Measurements from ENCODE around the gene TDRD9.

The TDRD9 gene

GRCh38 chr14:104095426-104096310 lies 167.4 kb downstream of the TDRD9 start:
- no peak for DNase-seq (ENCODE audit: low read depth)
- H3K4me3 ChIP-seq (ENCODE audit: low read depth, low read length): no peak overlapping the region

- DNase-seq (ENCODE audit: low read depth): no peak
- no peak overlapping the region for H3K4me3 ChIP-seq (ENCODE audit: low read depth, low read length)
These were observed 168.1 kb downstream of the TDRD9 start for GRCh38 chr14:104096318-104096717.

- DNase-seq (ENCODE audit: low read depth): no peak
These were observed 168.8 kb downstream of the TDRD9 start for GRCh38 chr14:104096751-104097700.

GRCh38 chr14:104098272-104099095 lies 170.2 kb downstream of the TDRD9 start:
- H3K4me3 ChIP-seq (ENCODE audit: low read depth, low read length): no peak overlapping the region
- DNase-seq (ENCODE audit: low read depth): no peak

More at GRCh38 chr14:104096751-104097700, 168.8 kb downstream of the TDRD9 start:
- H3K4me3 ChIP-seq (ENCODE audit: low read depth, low read length): no peak overlapping the region

DNA sequence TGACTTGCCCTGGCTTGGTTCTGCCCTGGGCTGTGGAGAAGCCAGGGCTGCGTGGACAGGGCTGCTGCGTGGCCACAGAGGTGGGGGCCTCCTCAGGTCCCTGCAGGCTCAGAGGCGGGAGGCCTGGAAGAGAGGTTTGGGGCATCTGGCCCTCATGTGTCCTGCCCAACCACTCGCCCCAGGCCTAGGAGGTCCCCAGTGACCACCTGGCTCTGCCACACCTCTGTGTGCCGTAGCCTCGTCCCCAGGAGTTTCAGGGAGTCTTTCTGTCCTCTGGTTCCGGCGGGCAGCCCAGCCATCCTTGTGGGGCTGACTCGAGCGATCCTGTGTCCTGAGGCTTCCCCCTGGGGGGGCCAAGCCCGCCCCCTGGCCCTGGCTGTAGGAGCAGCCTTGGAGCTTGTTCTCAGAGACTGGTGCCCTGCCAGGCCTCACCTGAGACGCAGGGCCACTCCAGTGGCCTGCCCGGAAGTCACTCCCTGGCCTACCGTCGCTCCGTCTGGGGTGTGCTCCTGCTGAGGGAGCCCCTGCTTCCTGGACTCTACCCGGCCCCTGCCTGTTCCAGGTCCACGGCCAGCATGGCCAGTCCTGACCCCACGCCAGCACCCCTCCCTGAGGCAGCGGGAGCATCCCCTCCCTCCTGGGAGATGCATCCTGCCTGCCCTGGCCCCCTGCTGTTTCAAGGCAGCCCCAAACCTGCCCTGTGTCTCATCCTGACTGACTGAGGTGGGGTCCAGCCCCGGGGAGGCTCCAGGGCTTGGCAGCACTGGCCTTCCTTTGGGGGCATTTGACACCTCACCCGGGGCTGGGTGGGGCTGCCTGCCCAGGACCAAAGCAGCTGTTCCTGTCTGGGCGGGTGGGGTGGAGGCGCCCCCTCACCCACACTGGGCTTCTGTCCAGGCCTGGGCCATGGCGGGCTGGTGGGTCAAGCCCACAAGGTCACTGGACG lies 171.1 kb downstream of the TDRD9 start:
- DNase-seq (ENCODE audit: low read depth): no peak
- H3K4me3 ChIP-seq (ENCODE audit: low read depth, low read length): no peak overlapping the region

GRCh38 chr14:104100171-104101085 lies 172.2 kb downstream of the TDRD9 start:
- no peak for DNase-seq (ENCODE audit: low read depth)
- no peak overlapping the region for H3K4me3 ChIP-seq (ENCODE audit: low read depth, low read length)

DNA sequence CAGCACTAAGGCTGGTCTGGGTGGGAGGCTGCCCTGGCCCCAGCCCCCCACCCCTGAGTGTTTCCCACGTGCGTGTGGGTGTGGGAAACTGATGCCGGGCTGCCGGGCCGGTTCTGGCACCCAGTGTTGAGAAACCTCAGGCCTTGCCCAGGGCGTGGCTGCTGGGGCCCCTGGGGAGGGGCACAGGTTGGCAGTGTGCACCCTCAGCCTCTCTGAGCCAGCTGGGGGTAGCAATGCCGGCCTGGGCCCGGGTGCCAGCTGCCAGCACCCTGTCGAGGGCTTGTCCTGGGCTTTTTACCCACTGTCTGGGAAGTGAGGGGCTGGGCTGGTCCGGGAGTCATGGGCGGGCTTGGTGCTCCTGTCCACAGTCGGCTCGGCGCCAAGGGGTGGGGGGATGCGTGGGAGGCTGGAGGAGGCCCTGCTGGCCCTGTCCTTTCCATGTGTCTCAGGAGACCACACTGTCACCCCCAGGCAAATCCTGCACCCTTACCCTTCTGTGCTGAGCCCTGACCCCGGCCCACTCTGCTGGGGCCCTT lies 172.9 kb downstream of the TDRD9 start:
- no peak for DNase-seq (ENCODE audit: low read depth)
- no peak overlapping the region for H3K4me3 ChIP-seq (ENCODE audit: low read depth, low read length)

- DNase-seq (ENCODE audit: low read depth): no peak
- no peak overlapping the region for H3K4me3 ChIP-seq (ENCODE audit: low read depth, low read length)
These were observed 173.5 kb downstream of the TDRD9 start for GRCh38 chr14:104101651-104102281.
